IMR-90 (cell line): ENCODE results near the gene WASHC2C.
"Not testable (repeated sequence)": the region's sequence is repeated elsewhere in the genome, so short reads cannot be mapped to it uniquely, and the experiment has no call there.

Experiments used
- BHLHE40 ChIP-seq: fragments of 150-350 bp; IDR thresholded peaks from 2 replicates; pipeline ENCODE4 v1.6.1; 2016; ENCODE audit warnings: mild to moderate bottlenecking, low read depth, low read length
- CHD1 ChIP-seq: IDR thresholded peaks from 2 replicates; pipeline ENCODE4 v1.6.1; 2012; ENCODE audit warnings: low read depth, low read length, improper control_type of control experiment
- CTCF ChIP-seq: conservative IDR thresholded peaks from 2 replicates; pipeline ENCODE4 v1.5.1; 2012; ENCODE audit warnings: mild to moderate bottlenecking, low read depth, low read length, improper control_type of control experiment
- POLR2A ChIP-seq: IDR thresholded peaks from 2 replicates; pipeline ENCODE4 v1.6.1; 2012; ENCODE audit warnings: mild to moderate bottlenecking, low read depth, low read length
- RAD21 ChIP-seq: IDR thresholded peaks from 2 replicates; pipeline ENCODE4 v1.6.1; 2012; ENCODE audit warnings: low read length, improper control_type of control experiment
- USF2 ChIP-seq: fragments of 150-350 bp; IDR thresholded peaks from 2 replicates; pipeline ENCODE4 v1.6.1; 2017; ENCODE audit warnings: mild to moderate bottlenecking, antibody characterized with exemption, low read length, low read depth

- not testable (repeated sequence) for TF ChIP-seq CTCF, USF2, RAD21, POLR2A, CHD1, BHLHE40
Measured at GRCh38 chr10:45723851-45724250, 3.2 kb upstream of the WASHC2C start.
